ENCODE data around the gene ASH1L.

DNA sequence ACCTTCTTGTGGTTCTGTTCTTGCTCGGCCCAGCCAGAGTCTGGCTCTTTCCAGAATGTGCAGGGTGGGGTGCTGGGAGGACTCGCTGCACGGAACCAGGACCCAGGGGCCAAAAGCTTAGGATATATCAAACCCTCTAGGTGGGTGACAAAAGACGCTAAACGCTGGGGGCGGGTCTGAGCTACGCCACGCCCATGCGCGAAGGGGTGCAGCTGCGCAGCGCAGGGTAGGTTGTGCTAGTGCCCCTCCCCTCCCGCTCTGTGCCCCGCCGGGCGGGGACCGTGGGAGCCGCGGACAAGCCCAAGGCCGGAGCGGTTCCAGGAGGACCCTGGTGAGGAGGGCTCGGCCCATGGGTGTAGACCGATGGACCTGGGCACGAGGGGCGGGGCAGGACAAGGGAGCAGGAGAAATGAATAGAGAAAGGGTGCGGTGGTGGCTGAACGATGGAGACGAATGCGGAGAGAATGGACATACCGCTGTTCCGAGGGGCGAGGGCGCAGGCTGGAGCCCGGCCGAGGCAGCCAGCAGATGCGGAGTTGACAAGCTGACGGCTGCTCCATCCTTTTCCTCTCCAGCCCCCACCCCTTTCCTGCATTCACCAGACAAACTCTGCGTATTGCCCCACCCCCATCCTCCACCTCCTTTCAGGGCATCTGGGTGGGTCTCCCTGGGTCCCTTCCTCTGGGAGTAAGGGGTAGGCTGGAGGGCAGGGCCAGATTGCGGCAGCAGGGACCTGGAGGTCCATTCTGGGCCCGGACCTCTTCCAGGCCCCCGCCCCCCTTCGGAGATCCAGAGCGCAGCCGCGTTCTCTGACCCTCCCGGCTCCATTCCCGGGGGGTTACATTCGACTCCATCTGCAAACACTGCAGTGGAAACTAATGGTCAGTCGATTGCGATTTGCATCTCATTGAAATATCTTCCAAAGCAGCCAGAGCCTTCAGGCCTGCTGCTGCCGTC, 241.7 kb downstream of the ASH1L start, which contains the start of gene RUSC1:
- TF ChIP-seq, protein P1, sequence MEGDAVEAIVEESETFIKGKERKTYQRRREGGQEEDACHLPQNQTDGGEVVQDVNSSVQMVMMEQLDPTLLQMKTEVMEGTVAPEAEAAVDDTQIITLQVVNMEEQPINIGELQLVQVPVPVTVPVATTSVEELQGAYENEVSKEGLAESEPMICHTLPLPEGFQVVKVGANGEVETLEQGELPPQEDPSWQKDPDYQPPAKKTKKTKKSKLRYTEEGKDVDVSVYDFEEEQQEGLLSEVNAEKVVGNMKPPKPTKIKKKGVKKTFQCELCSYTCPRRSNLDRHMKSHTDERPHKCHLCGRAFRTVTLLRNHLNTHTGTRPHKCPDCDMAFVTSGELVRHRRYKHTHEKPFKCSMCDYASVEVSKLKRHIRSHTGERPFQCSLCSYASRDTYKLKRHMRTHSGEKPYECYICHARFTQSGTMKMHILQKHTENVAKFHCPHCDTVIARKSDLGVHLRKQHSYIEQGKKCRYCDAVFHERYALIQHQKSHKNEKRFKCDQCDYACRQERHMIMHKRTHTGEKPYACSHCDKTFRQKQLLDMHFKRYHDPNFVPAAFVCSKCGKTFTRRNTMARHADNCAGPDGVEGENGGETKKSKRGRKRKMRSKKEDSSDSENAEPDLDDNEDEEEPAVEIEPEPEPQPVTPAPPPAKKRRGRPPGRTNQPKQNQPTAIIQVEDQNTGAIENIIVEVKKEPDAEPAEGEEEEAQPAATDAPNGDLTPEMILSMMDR (IDR thresholded peaks at IDR 0.05; ENCODE audit: poor library complexity) = no peak
- TF ChIP-seq EZH2 (IDR thresholded peaks at IDR 0.05; ENCODE audit: borderline replicate concordance) = no peak

Measured in hepatocyte (in vitro differentiated cells).